Measurements from ENCODE around the gene D2HGDH. TPM values are rescaled to one million over a fixed set of nuclear protein-coding genes. Genes with fewer than 3 reads are reported as not detected.
"Not testable (repeated sequence)": the region's sequence is repeated elsewhere in the genome, so short reads cannot be mapped to it uniquely, and the experiment has no call there.

Gene D2HGDH
- total and polyA plus RNA-seq, 2 donors from 2014 or later: 37.0 to 49.3 TPM

DNA sequence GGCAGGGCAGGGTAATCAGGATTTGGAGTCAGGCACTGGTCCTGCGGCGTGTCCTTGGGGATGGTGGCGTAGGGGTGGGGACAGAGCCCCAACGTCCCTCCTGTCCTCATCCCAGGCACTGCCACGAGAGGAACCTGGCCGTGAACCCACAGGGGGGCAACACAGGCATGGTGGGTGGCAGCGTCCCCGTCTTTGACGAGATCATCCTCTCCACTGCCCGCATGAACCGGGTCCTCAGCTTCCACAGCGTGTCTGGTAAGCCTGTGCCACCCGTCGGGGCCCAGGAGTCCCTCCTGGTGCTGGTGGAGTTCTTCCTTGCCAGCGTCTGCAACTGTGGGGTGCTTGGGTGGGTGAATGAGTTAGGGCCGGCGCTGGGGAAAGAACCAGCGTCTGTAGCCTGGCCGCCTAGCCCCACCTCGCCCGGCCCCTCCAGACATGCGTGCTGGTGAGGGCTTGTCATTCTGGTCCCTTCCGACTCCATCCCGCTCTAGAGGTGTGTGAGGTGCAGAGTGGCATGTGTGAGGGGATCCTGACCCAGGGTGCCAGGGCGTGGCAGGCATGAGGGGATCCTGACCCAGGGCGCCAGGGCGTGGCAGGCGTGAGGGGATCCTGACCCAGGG is 8.0 kb downstream of the D2HGDH start:
- peak in 1 of 5 donors; percentile 71 for DNase-seq
- no peaks in the 10 kb centered on the region for H3K4me1 ChIP-seq (ENCODE audit: control insufficient read depth in 2 of 3, insufficient read depth in 2 of 3, low read depth in 1 of 3, low read length in 3 of 3)
- no peak for TF ChIP-seq CTCF (IDR thresholded peaks at IDR 0.05; ENCODE audit: borderline replicate concordance, extremely low read depth, insufficient read depth)
- no peak overlapping the region for H3K9ac ChIP-seq (ENCODE audit: low read length in 3 of 3)
- H3K9me3 ChIP-seq (ENCODE audit: control insufficient read depth in 2 of 3, insufficient read depth in 1 of 3, low read length in 3 of 3): no peaks in the 10 kb centered on the region
- intact Hi-C loops (cut with DNase I): no loop called here
- no peak for FAIRE-seq
- H3K27me3 ChIP-seq (ENCODE audit: control insufficient read depth, insufficient read depth, low read length): no peaks in the 10 kb centered on the region
- peaks cover 0 to 15% (median 12%) of the 10 kb centered on the region in 3 donors for H3K36me3 ChIP-seq (ENCODE audit: control insufficient read depth in 2 of 3, insufficient read depth in 3 of 3, low read length in 3 of 3)
- H3K27ac ChIP-seq (ENCODE audit: low read depth in 2 of 2, low read length in 2 of 2): no peak overlapping the region
- H3K4me3 ChIP-seq (ENCODE audit: low read length in 3 of 3): no peak overlapping the region

DNA sequence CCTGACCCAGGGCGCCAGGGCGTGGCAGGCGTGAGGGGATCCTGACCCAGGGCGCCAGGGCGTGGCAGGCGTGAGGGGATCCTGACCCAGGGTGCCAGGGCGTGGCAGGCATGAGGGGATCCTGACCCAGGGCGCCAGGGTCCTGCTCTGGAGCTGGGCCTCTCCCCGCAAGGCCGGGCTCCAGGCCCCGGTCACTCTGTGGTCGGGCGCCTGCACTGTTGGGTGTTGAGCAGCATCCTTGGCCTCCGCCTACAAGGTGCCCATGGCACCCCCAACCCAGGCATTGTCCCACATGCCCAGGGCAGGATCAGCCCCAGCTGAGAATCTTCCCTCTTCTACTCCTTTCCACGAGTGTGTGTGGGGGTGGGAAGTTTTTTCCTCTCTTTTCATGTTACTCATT is 8.6 kb downstream of the D2HGDH start:
- intact Hi-C loops (cut with DNase I); H3K9ac ChIP-seq (ENCODE audit: low read length in 3 of 3); H3K9me3 ChIP-seq (ENCODE audit: control insufficient read depth in 2 of 3, insufficient read depth in 1 of 3, low read length in 3 of 3); FAIRE-seq; H3K27me3 ChIP-seq (ENCODE audit: control insufficient read depth, insufficient read depth, low read length); H3K27ac ChIP-seq (ENCODE audit: low read depth in 2 of 2, low read length in 2 of 2); DNase-seq; H3K4me3 ChIP-seq (ENCODE audit: low read length in 3 of 3); H3K4me1 ChIP-seq (ENCODE audit: control insufficient read depth in 2 of 3, insufficient read depth in 2 of 3, low read depth in 1 of 3, low read length in 3 of 3): not testable (repeated sequence)
- H3K36me3 ChIP-seq (ENCODE audit: control insufficient read depth in 2 of 3, insufficient read depth in 3 of 3, low read length in 3 of 3): peaks cover 0 to 15% (median 12%) of the 10 kb centered on the region in 3 donors

- H3K9ac ChIP-seq (ENCODE audit: low read length in 3 of 3): no peak overlapping the region
- H3K4me3 ChIP-seq (ENCODE audit: low read length in 3 of 3): no peak overlapping the region
- DNase-seq (no peak), FAIRE-seq (no peak)
- no peaks in the 10 kb centered on the region for H3K9me3 ChIP-seq (ENCODE audit: control insufficient read depth in 2 of 3, insufficient read depth in 1 of 3, low read length in 3 of 3)
- H3K27me3 ChIP-seq (ENCODE audit: control insufficient read depth, insufficient read depth, low read length): no peaks in the 10 kb centered on the region
- H3K36me3 ChIP-seq (ENCODE audit: control insufficient read depth in 2 of 3, insufficient read depth in 3 of 3, low read length in 3 of 3): peaks cover 0 to 15% (median 10%) of the 10 kb centered on the region in 3 donors
- H3K27ac ChIP-seq (ENCODE audit: low read depth in 2 of 2, low read length in 2 of 2): no peak overlapping the region
- no peaks in the 10 kb centered on the region for H3K4me1 ChIP-seq (ENCODE audit: control insufficient read depth in 2 of 3, insufficient read depth in 2 of 3, low read depth in 1 of 3, low read length in 3 of 3)
- intact Hi-C loops (cut with DNase I): no loop called here
- no peak for TF ChIP-seq CTCF (IDR thresholded peaks at IDR 0.05; ENCODE audit: borderline replicate concordance, extremely low read depth, insufficient read depth)
Measured at GRCh38 chr2:241743620-241744019, 9.2 kb downstream of the D2HGDH start.

DNA sequence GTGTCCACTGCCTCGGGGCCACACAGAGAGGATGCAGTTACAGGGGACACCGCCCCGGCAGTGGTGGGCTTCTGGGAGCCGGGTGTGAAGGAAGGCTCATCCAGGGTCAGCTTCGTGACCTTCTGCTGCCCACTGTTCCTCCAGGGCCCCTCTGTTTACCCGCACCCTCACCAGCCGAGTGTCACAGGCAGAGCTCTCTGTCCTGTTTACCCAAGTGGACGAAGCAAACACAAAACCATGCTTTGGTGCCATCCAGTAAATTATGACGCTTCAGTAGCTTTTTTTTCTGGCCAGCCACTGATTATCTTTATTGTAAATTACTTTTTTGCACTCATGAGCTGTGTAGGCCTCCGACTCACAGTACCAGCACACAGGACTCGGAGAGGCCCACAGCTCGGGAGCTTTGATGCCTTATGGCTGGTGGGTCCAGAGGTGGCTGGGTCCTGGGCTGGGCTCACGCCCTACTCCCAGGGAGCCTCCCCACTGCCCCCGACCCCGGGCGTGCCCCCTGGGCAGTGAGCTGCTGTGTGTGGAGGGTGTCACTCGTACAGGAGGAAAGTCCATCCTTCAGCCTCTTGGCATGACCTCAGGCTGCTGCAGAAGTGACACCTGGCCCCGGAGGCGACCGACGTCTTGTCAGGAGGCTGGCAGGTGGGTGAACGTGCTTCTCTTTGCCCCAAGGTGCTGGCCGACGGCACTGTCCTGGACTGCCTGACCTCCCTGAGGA is 9.8 kb downstream of the D2HGDH start:
- FAIRE-seq (no peak), DNase-seq (no peak)
- H3K9me3 ChIP-seq (ENCODE audit: control insufficient read depth in 2 of 3, insufficient read depth in 1 of 3, low read length in 3 of 3): no peaks in the 10 kb centered on the region
- no peaks in the 10 kb centered on the region for H3K27me3 ChIP-seq (ENCODE audit: control insufficient read depth, insufficient read depth, low read length)
- H3K36me3 ChIP-seq (ENCODE audit: control insufficient read depth in 2 of 3, insufficient read depth in 3 of 3, low read length in 3 of 3): peaks cover 0 to 15% (median 10%) of the 10 kb centered on the region in 3 donors
- H3K9ac ChIP-seq (ENCODE audit: low read length in 3 of 3): no peak overlapping the region
- no peak overlapping the region for H3K27ac ChIP-seq (ENCODE audit: low read depth in 2 of 2, low read length in 2 of 2)
- H3K4me3 ChIP-seq (ENCODE audit: low read length in 3 of 3): no peak overlapping the region
- intact Hi-C loops (cut with DNase I): no loop called here
- TF ChIP-seq CTCF (IDR thresholded peaks at IDR 0.05; ENCODE audit: borderline replicate concordance, extremely low read depth, insufficient read depth): no peak
- H3K4me1 ChIP-seq (ENCODE audit: control insufficient read depth in 2 of 3, insufficient read depth in 2 of 3, low read depth in 1 of 3, low read length in 3 of 3): no peaks in the 10 kb centered on the region

All from kidney (tissue), 14 donors.